OCI-LY3 (cell line): ENCODE measurements around the gene TMEM108.

Source experiments
- EZH2phosphoT487 ChIP-seq: fragments of 200-600 bp; shearing (Covaris generic); IDR thresholded peaks from 2 replicates; pipeline ENCODE4 v1.6.1; 2018; ENCODE audit warnings: antibody characterized with exemption, mixed run types, low read depth
- TF ChIP-seq, protein P1 (sequence below): fragments of 200-600, 300-600 bp; sonication (generic); IDR thresholded peaks from 2 replicates; pipeline ENCODE4 v1.5.1; 2014; ENCODE audit warnings: antibody characterized with exemption, low read length, low read depth

GRCh38 chr3:133161656-133162055 is 123.5 kb downstream of the TMEM108 start:
- TF ChIP-seq, protein P1, sequence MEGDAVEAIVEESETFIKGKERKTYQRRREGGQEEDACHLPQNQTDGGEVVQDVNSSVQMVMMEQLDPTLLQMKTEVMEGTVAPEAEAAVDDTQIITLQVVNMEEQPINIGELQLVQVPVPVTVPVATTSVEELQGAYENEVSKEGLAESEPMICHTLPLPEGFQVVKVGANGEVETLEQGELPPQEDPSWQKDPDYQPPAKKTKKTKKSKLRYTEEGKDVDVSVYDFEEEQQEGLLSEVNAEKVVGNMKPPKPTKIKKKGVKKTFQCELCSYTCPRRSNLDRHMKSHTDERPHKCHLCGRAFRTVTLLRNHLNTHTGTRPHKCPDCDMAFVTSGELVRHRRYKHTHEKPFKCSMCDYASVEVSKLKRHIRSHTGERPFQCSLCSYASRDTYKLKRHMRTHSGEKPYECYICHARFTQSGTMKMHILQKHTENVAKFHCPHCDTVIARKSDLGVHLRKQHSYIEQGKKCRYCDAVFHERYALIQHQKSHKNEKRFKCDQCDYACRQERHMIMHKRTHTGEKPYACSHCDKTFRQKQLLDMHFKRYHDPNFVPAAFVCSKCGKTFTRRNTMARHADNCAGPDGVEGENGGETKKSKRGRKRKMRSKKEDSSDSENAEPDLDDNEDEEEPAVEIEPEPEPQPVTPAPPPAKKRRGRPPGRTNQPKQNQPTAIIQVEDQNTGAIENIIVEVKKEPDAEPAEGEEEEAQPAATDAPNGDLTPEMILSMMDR, result no peak
- no peak for TF ChIP-seq EZH2phosphoT487
